D721Med (cell line): ENCODE measurements around the gene CFAP99.

Experiments
- DNase-seq: peaks from one replicate; pipeline ENCODE4 v3.0.0; 2011; ENCODE audit warnings: low spot score; ENCODE audit not compliant: insufficient read length
- FAIRE-seq: peaks from 2 replicates; lab custom pipeline; 2011; peaks lifted over from hg19 to GRCh38; lab: Jason Lieb, UNC
- CTCF ChIP-seq: IDR thresholded peaks from 2 replicates; pipeline ENCODE4 v1.5.1; 2012; ENCODE audit warnings: mild to moderate bottlenecking, control low read depth; ENCODE audit not compliant: insufficient read depth; ENCODE audit errors: missing control alignments

Gene CFAP99

GRCh38 chr4:2443956-2444740 lies 25.4 kb downstream of the CFAP99 start:
- no peak for DNase-seq
- no peak for FAIRE-seq
- no peak for TF ChIP-seq CTCF

GRCh38 chr4:2445130-2445529 lies 26.4 kb downstream of the CFAP99 start:
- no peak for DNase-seq
- TF ChIP-seq CTCF: no peak

GRCh38 chr4:2445571-2445970 lies 26.8 kb downstream of the CFAP99 start:
- FAIRE-seq (no peak), DNase-seq (no peak)
- no peak for TF ChIP-seq CTCF

More at GRCh38 chr4:2445130-2445529, 26.4 kb downstream of the CFAP99 start:
- FAIRE-seq: no peak

- TF ChIP-seq CTCF: no peak
- FAIRE-seq (no peak), DNase-seq (no peak)
Measured at GRCh38 chr4:2446656-2447564, 28.2 kb downstream of the CFAP99 start.

- DNase-seq (no peak), FAIRE-seq (no peak)
- no peak for TF ChIP-seq CTCF
Measured at GRCh38 chr4:2448589-2448988, 29.8 kb downstream of the CFAP99 start.

GRCh38 chr4:2449051-2449450 lies 30.3 kb downstream of the CFAP99 start:
- TF ChIP-seq CTCF: no peak
- FAIRE-seq (no peak), DNase-seq (no peak)
